IPS-18a (cell line): ENCODE results near the gene MGST1.
"Not testable (repeated sequence)": the region's sequence is repeated elsewhere in the genome, so short reads cannot be mapped to it uniquely, and the experiment has no call there.

Experiments used
- H3K27ac ChIP-seq: one replicate; pipeline ENCODE4 v1.5.1; 2013; ENCODE audit warnings: low read length
- H3K27me3 ChIP-seq: one replicate; pipeline ENCODE4 v1.6.1; 2013; ENCODE audit warnings: mild to moderate bottlenecking, low read length; ENCODE audit not compliant: control insufficient read depth, insufficient read depth
- H3K36me3 ChIP-seq: one replicate; pipeline ENCODE4 v1.6.1; 2013; ENCODE audit warnings: low read depth, low read length; ENCODE audit not compliant: control insufficient read depth
- H3K4me1 ChIP-seq: one replicate; pipeline ENCODE4 v1.6.1; 2013; ENCODE audit warnings: low read depth, low read length; ENCODE audit not compliant: control insufficient read depth
- H3K4me3 ChIP-seq: one replicate; pipeline ENCODE4 v1.5.1; 2013; ENCODE audit warnings: low read length
- H3K9ac ChIP-seq: one replicate; pipeline ENCODE4 v1.6.1; 2013; ENCODE audit warnings: mild to moderate bottlenecking, low read length, moderate library complexity
- H3K9me3 ChIP-seq: one replicate; pipeline ENCODE4 v1.6.1; 2013; ENCODE audit warnings: low read depth, low read length; ENCODE audit not compliant: control insufficient read depth

MGST1 gene

GRCh38 chr12:16352481-16352880 lies 5.0 kb downstream of the MGST1 start:
- H3K27me3 ChIP-seq: no peaks in the 10 kb centered on the region
- no peak overlapping the region for H3K27ac ChIP-seq
- H3K36me3 ChIP-seq: peaks cover 49% of the 10 kb centered on the region

GRCh38 chr12:16358878-16359277 lies 11.4 kb downstream of the MGST1 start:
- Histone ChIP-seq H3K9me3 (no peaks in the 10 kb centered on the region), H3K36me3 (peaks cover 82% of the 10 kb centered on the region), H3K4me1 (peaks cover 3% of the 10 kb centered on the region), H3K27me3 (no peaks in the 10 kb centered on the region), H3K4me3 (no peak overlapping the region), H3K9ac (no peak overlapping the region), H3K27ac (no peak overlapping the region)

More at GRCh38 chr12:16352481-16352880, 5.0 kb downstream of the MGST1 start:
- Histone ChIP-seq H3K9me3 (no peaks in the 10 kb centered on the region), H3K9ac (no peak overlapping the region), H3K4me3 (no peak overlapping the region), H3K4me1 (peaks cover 20% of the 10 kb centered on the region)

DNA sequence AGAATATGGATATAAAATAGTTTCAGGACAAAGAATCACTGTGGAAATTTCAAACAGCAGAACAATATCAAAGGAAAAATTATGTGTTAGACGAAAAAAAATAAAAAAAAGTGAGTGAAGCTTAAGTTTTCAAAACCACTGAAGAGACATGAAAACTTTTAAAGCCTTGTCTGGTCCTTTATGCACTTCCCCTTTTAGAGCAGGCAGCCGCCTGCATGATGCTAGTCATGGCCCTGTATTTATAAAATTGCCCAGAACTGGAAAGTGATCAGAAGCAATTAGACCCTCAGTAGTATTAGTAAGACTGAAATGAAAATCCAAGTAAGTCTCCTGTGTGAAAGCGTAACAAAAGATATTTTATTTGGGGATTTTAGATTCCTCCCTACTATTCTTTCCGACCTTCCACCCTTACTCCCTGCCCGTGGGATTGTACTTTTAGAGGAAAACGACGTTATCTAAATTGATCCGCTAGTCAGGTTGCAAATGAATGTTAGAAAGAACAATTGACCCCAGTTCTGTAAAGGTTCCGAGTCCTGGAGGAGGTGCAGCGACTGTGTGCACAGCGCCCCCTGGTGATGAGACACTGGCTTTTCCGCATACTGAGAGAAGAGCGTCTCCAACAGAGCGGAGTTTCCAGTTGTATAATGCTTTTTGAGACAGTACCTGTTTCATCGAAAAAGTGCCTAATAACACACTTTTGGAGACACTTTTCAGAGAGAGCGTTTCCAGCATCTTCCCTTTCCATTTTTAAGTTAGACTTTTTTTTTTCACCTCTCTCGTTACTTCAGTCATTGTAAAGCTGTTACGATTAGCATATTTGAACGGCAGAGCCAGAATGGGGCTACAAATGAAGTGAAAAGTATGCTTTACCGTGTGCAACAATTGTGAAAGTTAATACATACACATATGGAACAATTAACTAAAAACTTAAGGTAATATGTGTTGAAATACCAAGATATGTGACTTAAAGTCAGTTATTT lies 12.4 kb downstream of the MGST1 start:
- Histone ChIP-seq H3K27ac (no peak overlapping the region), H3K9ac (no peak overlapping the region), H3K4me1 (peaks cover 3% of the 10 kb centered on the region), H3K27me3 (no peaks in the 10 kb centered on the region), H3K9me3 (no peaks in the 10 kb centered on the region), H3K36me3 (peaks cover 82% of the 10 kb centered on the region), H3K4me3 (no peak overlapping the region)

DNA sequence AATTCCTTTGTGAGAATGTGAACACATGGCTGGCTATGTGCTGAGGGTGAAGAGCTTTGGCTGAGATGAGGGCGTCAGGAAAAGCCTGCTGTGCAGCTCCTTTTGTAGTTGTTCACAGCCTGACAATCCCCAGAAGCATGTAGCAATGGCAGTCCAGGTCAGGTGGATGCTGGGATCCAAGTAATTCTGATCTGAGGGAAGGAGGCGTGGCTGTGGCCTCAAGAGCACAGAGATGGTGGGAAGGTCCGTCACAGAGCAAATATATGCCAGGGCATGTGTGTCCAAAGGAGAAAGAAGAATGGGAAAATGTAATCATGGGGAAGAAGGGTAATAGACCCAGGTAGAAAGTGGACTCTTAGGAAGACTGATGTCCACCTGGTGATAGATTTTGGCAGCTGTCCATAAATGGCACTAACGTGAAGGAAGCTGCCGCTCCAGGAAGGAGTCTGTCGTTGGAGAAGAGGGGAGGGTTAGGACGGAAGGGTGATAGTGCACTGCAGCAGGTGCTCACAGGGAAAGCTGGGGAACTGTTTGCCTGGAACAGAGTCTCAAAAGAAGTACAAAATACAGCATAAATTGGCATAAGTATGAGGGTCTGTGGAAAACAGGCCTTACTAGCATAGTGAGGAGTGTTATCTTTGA lies 13.8 kb downstream of the MGST1 start:
- no peak overlapping the region for H3K27ac ChIP-seq
- no peaks in the 10 kb centered on the region for H3K9me3 ChIP-seq
- no peaks in the 10 kb centered on the region for H3K27me3 ChIP-seq
- peaks cover 3% of the 10 kb centered on the region for H3K4me1 ChIP-seq
- no peak overlapping the region for H3K4me3 ChIP-seq
- no peak overlapping the region for H3K9ac ChIP-seq
- H3K36me3 ChIP-seq: peaks cover 75% of the 10 kb centered on the region

GRCh38 chr12:16362550-16362949 lies 15.1 kb downstream of the MGST1 start:
- H3K4me1 ChIP-seq: peaks cover 3% of the 10 kb centered on the region
- no peaks in the 10 kb centered on the region for H3K9me3 ChIP-seq
- H3K36me3 ChIP-seq: peaks cover 64% of the 10 kb centered on the region
- no peak overlapping the region for H3K27ac ChIP-seq
- H3K9ac ChIP-seq: no peak overlapping the region
- no peak overlapping the region for H3K4me3 ChIP-seq
- no peaks in the 10 kb centered on the region for H3K27me3 ChIP-seq

DNA sequence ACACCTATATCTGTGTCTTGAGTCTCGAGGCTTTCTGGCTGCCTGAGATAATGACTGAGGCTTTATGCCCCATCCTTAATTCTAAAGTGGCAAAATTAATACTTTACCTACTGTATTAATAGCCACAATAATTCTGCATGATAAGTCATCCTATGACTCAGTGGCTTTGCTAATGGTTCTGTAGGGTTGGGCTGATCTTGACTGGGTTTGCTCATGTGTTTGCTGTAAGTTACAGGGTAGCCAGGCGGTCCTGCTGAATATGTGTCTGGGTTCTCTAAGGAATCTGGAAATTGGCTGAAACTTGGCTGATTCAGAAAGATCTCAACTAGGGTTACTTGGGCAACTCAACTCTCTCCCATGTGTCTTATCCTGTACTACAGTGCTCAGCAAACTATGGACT lies 21.7 kb downstream of the MGST1 start:
- H3K27me3 ChIP-seq: no peaks in the 10 kb centered on the region
- no peaks in the 10 kb centered on the region for H3K4me1 ChIP-seq
- no peak overlapping the region for H3K4me3 ChIP-seq
- H3K36me3 ChIP-seq: peaks cover 25% of the 10 kb centered on the region
- H3K9me3 ChIP-seq: no peaks in the 10 kb centered on the region
- H3K9ac ChIP-seq: no peak overlapping the region
- no peak overlapping the region for H3K27ac ChIP-seq

- H3K4me1 ChIP-seq: no peaks in the 10 kb centered on the region
- H3K9ac ChIP-seq: no peak overlapping the region
- H3K4me3 ChIP-seq: no peak overlapping the region
- H3K9me3 ChIP-seq: no peaks in the 10 kb centered on the region
- H3K27ac ChIP-seq: no peak overlapping the region
- peaks cover 15% of the 10 kb centered on the region for H3K36me3 ChIP-seq
- H3K27me3 ChIP-seq: no peaks in the 10 kb centered on the region
Measured at GRCh38 chr12:16370096-16370495, 22.7 kb downstream of the MGST1 start.

DNA sequence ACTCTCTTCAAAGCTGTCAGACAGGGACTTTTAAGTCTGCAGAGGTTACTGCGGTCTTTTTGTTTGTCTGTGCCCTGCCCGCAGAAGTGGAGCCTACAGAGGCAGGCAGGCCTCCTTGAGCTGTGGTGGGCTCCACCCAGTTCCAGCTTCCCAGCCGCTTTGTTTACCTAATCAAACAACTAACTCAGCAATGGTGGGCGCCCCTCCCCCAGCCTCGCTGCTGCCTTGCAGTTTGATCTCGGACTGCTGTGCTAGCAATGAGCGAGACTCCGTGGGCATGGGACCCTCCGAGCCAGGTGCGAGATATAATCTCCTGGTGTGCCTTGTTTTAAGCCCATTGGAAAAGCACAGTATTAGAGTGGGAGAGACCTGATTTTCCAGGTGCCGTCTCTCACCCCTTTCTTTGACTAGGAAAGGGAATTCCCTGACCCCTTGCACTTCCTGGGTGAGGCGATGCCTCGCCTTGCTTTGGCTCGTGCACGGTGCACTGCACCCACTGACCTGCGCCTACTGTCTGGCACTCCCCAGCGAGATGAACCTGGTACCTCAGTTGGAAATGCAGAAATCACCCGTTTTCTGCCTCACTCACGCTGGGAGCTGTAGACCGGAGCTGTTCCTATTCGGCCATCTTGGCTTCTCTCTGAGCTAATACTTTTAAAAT lies 35.3 kb downstream of the MGST1 start:
- not testable (repeated sequence) for H3K36me3 ChIP-seq, H3K27me3 ChIP-seq, H3K9ac ChIP-seq, H3K4me3 ChIP-seq, H3K4me1 ChIP-seq, H3K9me3 ChIP-seq, H3K27ac ChIP-seq

- no peak overlapping the region for H3K27ac ChIP-seq
Measured at GRCh38 chr12:16384732-16385131, 37.3 kb downstream of the MGST1 start.

GRCh38 chr12:16385782-16386646 lies 38.6 kb downstream of the MGST1 start:
- Histone ChIP-seq H3K4me3 (no peak overlapping the region), H3K9me3 (no peaks in the 10 kb centered on the region), H3K4me1 (no peaks in the 10 kb centered on the region), H3K9ac (no peak overlapping the region), H3K36me3 (no peaks in the 10 kb centered on the region), H3K27ac (no peak overlapping the region), H3K27me3 (no peaks in the 10 kb centered on the region)

More at GRCh38 chr12:16384732-16385131, 37.3 kb downstream of the MGST1 start:
- Histone ChIP-seq H3K4me1 (no peaks in the 10 kb centered on the region), H3K9me3 (no peaks in the 10 kb centered on the region), H3K27me3 (no peaks in the 10 kb centered on the region), H3K36me3 (no peaks in the 10 kb centered on the region), H3K4me3 (no peak overlapping the region), H3K9ac (no peak overlapping the region)

- Histone ChIP-seq H3K9me3 (no peaks in the 10 kb centered on the region), H3K9ac (no peak overlapping the region), H3K4me1 (no peaks in the 10 kb centered on the region), H3K36me3 (no peaks in the 10 kb centered on the region), H3K27me3 (no peaks in the 10 kb centered on the region), H3K4me3 (no peak overlapping the region), H3K27ac (no peak overlapping the region)
Measured at GRCh38 chr12:16387919-16388318, 40.5 kb downstream of the MGST1 start.
